Measurements from ENCODE around the gene ATXN10. TPM values are rescaled to one million over a fixed set of nuclear protein-coding genes. Genes with fewer than 3 reads are reported as not detected.

ATXN10 gene
- total RNA-seq, 2 experiments from 2014 or later: 114 to 121 TPM

GRCh38 chr22:45750626-45751025, 79.0 kb downstream of the ATXN10 start:
- H3K27me3 Mint-ChIP-seq: no peaks in the 10 kb centered on the region
- ATAC-seq (no peak), DNase-seq (no peak)
- H3K4me1 Mint-ChIP-seq (ENCODE audit: low read depth): peaks cover 2% of the 10 kb centered on the region
- CTCF ChIA-PET: no interaction called here
- H3K9me3 Mint-ChIP-seq: no peaks in the 10 kb centered on the region
- no peak for TF ChIP-seq CTCF (IDR thresholded peaks at IDR 0.05)
- POLR2A ChIA-PET: no interaction called here
- no peak overlapping the region for H3K27ac Mint-ChIP-seq
- H3K36me3 Mint-ChIP-seq (ENCODE audit: low read depth): peaks cover 15% of the 10 kb centered on the region
- intact Hi-C loops (cut with micrococcal nuclease): no loop called here
- no peak overlapping the region for H3K4me3 Mint-ChIP-seq

GRCh38 chr22:45752036-45752435, 80.4 kb downstream of the ATXN10 start:
- intact Hi-C loops (cut with micrococcal nuclease): no loop called here
- TF ChIP-seq CTCF (IDR thresholded peaks at IDR 0.05): no peak
- POLR2A ChIA-PET: no interaction called here

GRCh38 chr22:45754822-45755221, 83.2 kb downstream of the ATXN10 start:
- Mint-ChIP-seq H3K4me3 (no peak overlapping the region), H3K36me3 (ENCODE audit: low read depth) (peaks cover 12% of the 10 kb centered on the region), H3K27ac (no peak overlapping the region), H3K4me1 (ENCODE audit: low read depth) (peaks cover 2% of the 10 kb centered on the region), H3K9me3 (no peaks in the 10 kb centered on the region), H3K27me3 (no peaks in the 10 kb centered on the region)
- POLR2A ChIA-PET: no interaction called here
- intact Hi-C loops (cut with micrococcal nuclease): no loop called here
- DNase-seq (no peak), ATAC-seq (no peak)
- no peak for TF ChIP-seq CTCF (IDR thresholded peaks at IDR 0.05)
- CTCF ChIA-PET: no interaction called here

More at GRCh38 chr22:45752036-45752435, 80.4 kb downstream of the ATXN10 start:
- no peak for ATAC-seq
- H3K9me3 Mint-ChIP-seq: no peaks in the 10 kb centered on the region
- H3K27me3 Mint-ChIP-seq: no peaks in the 10 kb centered on the region
- no peak overlapping the region for H3K27ac Mint-ChIP-seq
- peaks cover 2% of the 10 kb centered on the region for H3K4me1 Mint-ChIP-seq (ENCODE audit: low read depth)
- no peak for DNase-seq
- CTCF ChIA-PET: interaction anchor here (0.7 kb wide), 1 partner anchor 12 kb away, joined by 3 read pairs; no protein-coding TSS in a partner anchor
- H3K36me3 Mint-ChIP-seq (ENCODE audit: low read depth): peaks cover 13% of the 10 kb centered on the region
- no peak overlapping the region for H3K4me3 Mint-ChIP-seq

GRCh38 chr22:45756558-45756957, 84.9 kb downstream of the ATXN10 start:
- TF ChIP-seq CTCF (IDR thresholded peaks at IDR 0.05): no peak
- ATAC-seq: no peak
- no peak for DNase-seq
- intact Hi-C loops (cut with micrococcal nuclease): no loop called here
- Mint-ChIP-seq H3K36me3 (ENCODE audit: low read depth) (peaks cover 12% of the 10 kb centered on the region), H3K4me3 (no peak overlapping the region), H3K27ac (no peak overlapping the region), H3K4me1 (ENCODE audit: low read depth) (peaks cover 2% of the 10 kb centered on the region), H3K9me3 (no peaks in the 10 kb centered on the region), H3K27me3 (no peaks in the 10 kb centered on the region)
- POLR2A ChIA-PET: no interaction called here
- CTCF ChIA-PET: no interaction called here

GRCh38 chr22:45757068-45757467, 85.4 kb downstream of the ATXN10 start:
- Mint-ChIP-seq H3K9me3 (no peaks in the 10 kb centered on the region), H3K36me3 (ENCODE audit: low read depth) (peaks cover 11% of the 10 kb centered on the region), H3K27me3 (no peaks in the 10 kb centered on the region), H3K4me1 (ENCODE audit: low read depth) (peaks cover 2% of the 10 kb centered on the region), H3K4me3 (no peak overlapping the region), H3K27ac (no peak overlapping the region)
- DNase-seq (no peak), ATAC-seq (no peak)
- ChIA-PET POLR2A (no interaction called here), CTCF (no interaction called here)
- no peak for TF ChIP-seq CTCF (IDR thresholded peaks at IDR 0.05)
- intact Hi-C loops (cut with micrococcal nuclease): no loop called here

All from activated CD8-positive, alpha-beta T cell treated with anti-CD3 and anti-CD28 coated beads for 36 hours (primary cell).